Large intestine (tissue), 3 donors: ENCODE results near the gene C1orf116. TPM values are rescaled to one million over a fixed set of nuclear protein-coding genes. Genes with fewer than 3 reads are reported as not detected.
"Not testable (repeated sequence)": the region's sequence is repeated elsewhere in the genome, so short reads cannot be mapped to it uniquely, and the experiment has no call there.

Source experiments
- DNase-seq, 2 donors: peaks; one replicate each; pipeline versions ENCODE4 v3.0.0 to v3.0.0-alpha.2; 2013
- H3K27ac ChIP-seq: one replicate; pipeline ENCODE4 v1.5.1; 2013; ENCODE audit warnings: low read length
- H3K27me3 ChIP-seq: 2 replicates; pipeline ENCODE4 v1.6.1; 2013; ENCODE audit warnings: low read length; ENCODE audit not compliant: control insufficient read depth, insufficient read depth
- H3K36me3 ChIP-seq: 2 replicates; pipeline ENCODE4 v1.6.1; 2013; ENCODE audit warnings: low read length; ENCODE audit not compliant: control insufficient read depth, insufficient read depth
- H3K4me1 ChIP-seq: one replicate; pipeline ENCODE4 v1.6.1; 2013; ENCODE audit warnings: low read length; ENCODE audit not compliant: control insufficient read depth, insufficient read depth
- H3K4me3 ChIP-seq: one replicate; pipeline ENCODE4 v1.5.1; 2013; ENCODE audit warnings: low read length
- H3K9me3 ChIP-seq: one replicate; pipeline ENCODE4 v1.6.1; 2013; ENCODE audit warnings: mild to moderate bottlenecking, low read depth, low read length, moderate library complexity; ENCODE audit not compliant: control insufficient read depth
- WGBS: methylation state at CpG from one replicate; pipeline ENCODE4 v1.1.5; 2013; ENCODE audit warnings: low lambda C conversion rate; ENCODE audit not compliant: insufficient coverage; 5-methylcytosine and 5-hydroxymethylcytosine counted together
- polyA plus RNA-seq: library from polyadenylated mRNA; unstranded; fragments of 120-200 nt; gene quantifications from one replicate; pipeline ENCODE4 v1.2.1, GENCODE V29; 2013

Gene C1orf116
- polyA plus RNA-seq, 1 donor = 45.7 TPM

- H3K27me3 ChIP-seq = no peaks in the 10 kb centered on the region
- WGBS = no CpG with 5 or more reads among the region's 15 CpGs
- H3K27ac ChIP-seq = peak within 1 kb of the TSS; percentile 95
- H3K4me3 ChIP-seq = peak within 1 kb of the TSS; percentile 95
- no peaks in the 10 kb centered on the region for H3K9me3 ChIP-seq
- DNase-seq = no peak
- H3K4me1 ChIP-seq = peaks cover 34% of the 10 kb centered on the region
- H3K36me3 ChIP-seq = peaks cover 14% of the 10 kb centered on the region
These were observed 18.8 kb upstream of the C1orf116 start, which contains the start of gene YOD1 for GRCh38 chr1:207051191-207051943. YOD1 (minus strand) TSS chr1:207051208; CDS start chr1:207051030, 178 bp downstream.

- no peaks in the 10 kb centered on the region for H3K9me3 ChIP-seq
- peaks cover 14% of the 10 kb centered on the region for H3K36me3 ChIP-seq
- peak overlapping the region; percentile 95 for H3K4me3 ChIP-seq
- WGBS = no CpG with 5 or more reads among the region's 47 CpGs
- peak overlapping the region; percentile 95 for H3K27ac ChIP-seq
- DNase-seq = peak; percentile 92 to 94
- peaks cover 27% of the 10 kb centered on the region for H3K4me1 ChIP-seq
- no peaks in the 10 kb centered on the region for H3K27me3 ChIP-seq
These were observed 18.1 kb upstream of the C1orf116 start for GRCh38 chr1:207050480-207051190.

GRCh38 chr1:207049974-207050391 is 17.4 kb upstream of the C1orf116 start:
- Histone ChIP-seq H3K27ac (peak overlapping the region; percentile 95), H3K27me3 (no peaks in the 10 kb centered on the region), H3K4me3 (peak overlapping the region; percentile 95), H3K9me3 (no peaks in the 10 kb centered on the region), H3K4me1 (peaks cover 21% of the 10 kb centered on the region), H3K36me3 (peaks cover 14% of the 10 kb centered on the region)
- 0% methylated on average over 2 of the region's 6 CpGs for WGBS
- DNase-seq = peak in 1 of 2 donors; percentile 64

- peaks cover 14% of the 10 kb centered on the region for H3K36me3 ChIP-seq
- peaks cover 17% of the 10 kb centered on the region for H3K4me1 ChIP-seq
- H3K27ac ChIP-seq = no peak overlapping the region
- H3K4me3 ChIP-seq = peak overlapping the region; percentile 95
- no peaks in the 10 kb centered on the region for H3K27me3 ChIP-seq
- DNase-seq = no peak
- WGBS = no CpG with 5 or more reads among the region's 8 CpGs
- H3K9me3 ChIP-seq = no peaks in the 10 kb centered on the region
These were observed 17.0 kb upstream of the C1orf116 start for GRCh38 chr1:207049514-207049913.

- H3K27me3 ChIP-seq = no peaks in the 10 kb centered on the region
- peaks cover 14% of the 10 kb centered on the region for H3K36me3 ChIP-seq
- peaks cover 12% of the 10 kb centered on the region for H3K4me1 ChIP-seq
- 100% methylated on average over 1 of the region's 4 CpGs for WGBS
- H3K9me3 ChIP-seq = no peaks in the 10 kb centered on the region
- H3K4me3 ChIP-seq = no peak overlapping the region
- DNase-seq = no peak
- H3K27ac ChIP-seq = no peak overlapping the region
These were observed 16.5 kb upstream of the C1orf116 start for GRCh38 chr1:207049054-207049453.

GRCh38 chr1:207048041-207048440 is 15.5 kb upstream of the C1orf116 start:
- H3K4me1 ChIP-seq = peaks cover 10% of the 10 kb centered on the region
- 89% methylated on average over 3 of the region's 6 CpGs for WGBS
- no peak for DNase-seq

GRCh38 chr1:207047505-207047904 is 14.9 kb upstream of the C1orf116 start:
- Histone ChIP-seq H3K27ac (no peak overlapping the region), H3K4me3 (no peak overlapping the region), H3K4me1 (peaks cover 10% of the 10 kb centered on the region), H3K9me3 (no peaks in the 10 kb centered on the region), H3K27me3 (no peaks in the 10 kb centered on the region), H3K36me3 (peaks cover 14% of the 10 kb centered on the region)
- WGBS = 100% methylated on average over 1 of the region's 1 CpG
- DNase-seq = no peak

More at GRCh38 chr1:207048041-207048440, 15.5 kb upstream of the C1orf116 start:
- Histone ChIP-seq H3K36me3 (peaks cover 14% of the 10 kb centered on the region), H3K27ac (no peak overlapping the region), H3K27me3 (no peaks in the 10 kb centered on the region), H3K9me3 (no peaks in the 10 kb centered on the region), H3K4me3 (no peak overlapping the region)

GRCh38 chr1:207045453-207045852 is 12.9 kb upstream of the C1orf116 start:
- no CpG with 5 or more reads among the region's 2 CpGs for WGBS
- no peaks in the 10 kb centered on the region for H3K4me1 ChIP-seq

GRCh38 chr1:207041397-207041796 is 8.8 kb upstream of the C1orf116 start:
- not testable (repeated sequence) for H3K4me3 ChIP-seq, H3K9me3 ChIP-seq, H3K27ac ChIP-seq, H3K4me1 ChIP-seq, DNase-seq, H3K27me3 ChIP-seq, H3K36me3 ChIP-seq
- WGBS = no CpG with 5 or more reads among the region's 2 CpGs

More at GRCh38 chr1:207045453-207045852, 12.9 kb upstream of the C1orf116 start:
- DNase-seq = no peak
- no peak overlapping the region for H3K27ac ChIP-seq
- H3K27me3 ChIP-seq = no peaks in the 10 kb centered on the region
- H3K4me3 ChIP-seq = no peak overlapping the region
- H3K36me3 ChIP-seq = peaks cover 14% of the 10 kb centered on the region
- no peaks in the 10 kb centered on the region for H3K9me3 ChIP-seq

- Histone ChIP-seq H3K36me3 (no peaks in the 10 kb centered on the region), H3K4me1 (no peaks in the 10 kb centered on the region), H3K27ac (no peak overlapping the region), H3K4me3 (no peak overlapping the region), H3K27me3 (no peaks in the 10 kb centered on the region), H3K9me3 (no peaks in the 10 kb centered on the region)
- DNase-seq = no peak
- WGBS = no CpG with 5 or more reads among the region's 3 CpGs
These were observed 7.6 kb upstream of the C1orf116 start for GRCh38 chr1:207040181-207040533.
